IMR-90 (cell line): ENCODE results near the gene HEPH. TPM values are rescaled to one million over a fixed set of nuclear protein-coding genes. Genes with fewer than 3 reads are reported as not detected.

Experiments
- ATAC-seq: fragments of 200-7000 bp; cut with Tn5 transposase; 2 replicates; pipeline ENCODE4 v1.9.1; 2020; ENCODE audit warnings: low read depth, mild to moderate bottlenecking, moderate library complexity
- BruUV-seq: library from RNA; stranded (reverse); fragments of 400-500 nt; replicated peaks from 2 replicates; lab custom pipeline; 2021; lab: Mats Ljungman, UMichigan
- CTCF ChIA-PET: fragments of 300-600 bp; formaldehyde crosslinking; extraction: SDS; loops from one replicate; lab custom pipeline; 2021; ENCODE audit warnings: antibody characterized with exemption; lab: Yijun Ruan, JAX
- POLR2A ChIA-PET: fragments of 300-600 bp; sonication (Branson Sonifier 250); formaldehyde crosslinking; loops from one replicate; lab custom pipeline; 2022; ENCODE audit warnings: antibody characterized with exemption; ENCODE audit not compliant: unreplicated experiment; lab: Charles Lee
- DNase-seq: peaks from one replicate; pipeline ENCODE4 v3.0.0; 2013
- H2AFZ ChIP-seq: replicated peaks from 2 replicates; pipeline ENCODE3; 2013; ENCODE audit warnings: low read length, mild to moderate bottlenecking; ENCODE audit not compliant: poor library complexity
- H2AK5ac ChIP-seq: 2 replicates; pipeline ENCODE4 v1.6.1; 2013; ENCODE audit warnings: low read depth, low read length, inconsistent platforms
- H2AK9ac ChIP-seq: replicated peaks from 2 replicates; pipeline ENCODE3; 2013; ENCODE audit warnings: mild to moderate bottlenecking, low read depth, low read length, moderate library complexity; ENCODE audit not compliant: poor library complexity
- H2BK120ac ChIP-seq: 2 replicates; pipeline ENCODE4 v1.6.1; 2013; ENCODE audit warnings: low read depth, low read length, inconsistent platforms
- H2BK15ac ChIP-seq: 3 replicates; pipeline ENCODE4 v1.6.1; 2013; ENCODE audit warnings: low read depth, low read length, inconsistent platforms
- H2BK20ac ChIP-seq: 2 replicates; pipeline ENCODE4 v1.6.1; 2013; ENCODE audit warnings: low read depth, mild to moderate bottlenecking, inconsistent platforms, low read length, moderate library complexity
- H2BK5ac ChIP-seq: 2 replicates; pipeline ENCODE4 v1.6.1; 2013; ENCODE audit warnings: mild to moderate bottlenecking, low read depth, low read length, inconsistent platforms; ENCODE audit not compliant: poor library complexity, severe bottlenecking
- H3K14ac ChIP-seq: replicated peaks from 2 replicates; pipeline ENCODE4 v1.6.1; 2013; ENCODE audit warnings: low read depth, low read length, inconsistent platforms
- H3K18ac ChIP-seq: 2 replicates; pipeline ENCODE4 v1.6.1; 2013; ENCODE audit warnings: low read depth, low read length, control low read depth
- H3K23ac ChIP-seq: 2 replicates; pipeline ENCODE4 v1.6.1; 2013; ENCODE audit warnings: low read depth, low read length, inconsistent platforms
- H3K27ac ChIP-seq: 2 replicates; pipeline ENCODE4 v1.5.1; 2013; ENCODE audit warnings: mild to moderate bottlenecking, control low read depth, low read length; ENCODE audit not compliant: insufficient read depth
- H3K27me3 ChIP-seq: 2 replicates; pipeline ENCODE4 v1.6.1; 2013; ENCODE audit warnings: low read length; ENCODE audit not compliant: control insufficient read depth, insufficient read depth
- H3K36me3 ChIP-seq: 2 replicates; pipeline ENCODE4 v1.6.1; 2013; ENCODE audit warnings: low read length, mixed read lengths; ENCODE audit not compliant: control insufficient read depth, insufficient read depth
- H3K4ac ChIP-seq: 2 replicates; pipeline ENCODE4 v1.6.1; 2013; ENCODE audit warnings: low read depth, low read length, inconsistent platforms
- H3K4me1 ChIP-seq: 2 replicates; pipeline ENCODE4 v1.6.1; 2013; ENCODE audit warnings: low read length, mixed read lengths; ENCODE audit not compliant: control insufficient read depth, insufficient read depth
- H3K4me2 ChIP-seq: 2 replicates; pipeline ENCODE4 v1.6.1; 2013; ENCODE audit warnings: low read depth, mild to moderate bottlenecking, control low read depth, low read length, moderate library complexity
- H3K4me3 ChIP-seq: 2 replicates; pipeline ENCODE4 v1.5.1; 2013; ENCODE audit warnings: low read depth, mild to moderate bottlenecking, control low read depth, low read length, moderate library complexity; ENCODE audit not compliant: insufficient read depth
- H3K56ac ChIP-seq: 2 replicates; pipeline ENCODE4 v1.6.1; 2013; ENCODE audit warnings: low read length, inconsistent platforms; ENCODE audit not compliant: insufficient read depth; ENCODE audit errors: extremely low read depth
- H3K79me1 ChIP-seq, 2 experiments: 2 replicates each; pipeline ENCODE4 v1.6.1; 2013; ENCODE audit warnings: low read length in 2 of 2, inconsistent platforms in 1 of 2, low read depth in 1 of 2
- H3K9ac ChIP-seq: 2 replicates; pipeline ENCODE4 v1.6.1; 2013; ENCODE audit warnings: low read depth, low read length, control low read depth
- H3K9me1 ChIP-seq: 2 replicates; pipeline ENCODE4 v1.6.1; 2013; ENCODE audit warnings: low read length, inconsistent platforms; ENCODE audit not compliant: insufficient read depth
- H3K9me3 ChIP-seq: 2 replicates; pipeline ENCODE4 v1.6.1; 2013; ENCODE audit warnings: low read length; ENCODE audit not compliant: control insufficient read depth, insufficient read depth
- H4K20me1 ChIP-seq: 2 replicates; pipeline ENCODE4 v1.6.1; 2013; ENCODE audit warnings: low read length, inconsistent platforms; ENCODE audit not compliant: insufficient read depth
- H4K5ac ChIP-seq: 2 replicates; pipeline ENCODE4 v1.6.1; 2013; ENCODE audit warnings: mild to moderate bottlenecking, low read depth, low read length, control low read depth
- H4K8ac ChIP-seq, 2 experiments: 2 replicates each; pipeline ENCODE4 v1.6.1; 2013; ENCODE audit warnings: low read depth in 2 of 2, low read length in 2 of 2, control low read depth in 1 of 2, inconsistent platforms in 1 of 2
- H4K91ac ChIP-seq: 2 replicates; pipeline ENCODE4 v1.6.1; 2013; ENCODE audit warnings: low read depth, low read length, inconsistent platforms; ENCODE audit not compliant: insufficient read depth
- CEBPB ChIP-seq: IDR thresholded peaks from 2 replicates; pipeline ENCODE4 v1.6.1; 2012; ENCODE audit warnings: low read depth, low read length, improper control_type of control experiment
- CHD1 ChIP-seq: IDR thresholded peaks from 2 replicates; pipeline ENCODE4 v1.6.1; 2012; ENCODE audit warnings: low read depth, low read length, improper control_type of control experiment
- CTCF ChIP-seq: conservative IDR thresholded peaks from 2 replicates; pipeline ENCODE4 v1.5.1; 2012; ENCODE audit warnings: mild to moderate bottlenecking, low read depth, low read length, improper control_type of control experiment
- ELK1 ChIP-seq: fragments of 150-350 bp; IDR thresholded peaks from 2 replicates; pipeline ENCODE4 v1.6.1; 2016; ENCODE audit warnings: low read depth, mild to moderate bottlenecking, low read length, moderate library complexity, borderline replicate concordance
- MAFK ChIP-seq: IDR thresholded peaks from 2 replicates; pipeline ENCODE4 v1.6.1; 2012; ENCODE audit warnings: low read depth, low read length, improper control_type of control experiment
- MAZ ChIP-seq: IDR thresholded peaks from 2 replicates; pipeline ENCODE4 v1.6.1; 2012; ENCODE audit warnings: low read depth, mild to moderate bottlenecking, low read length, improper control_type of control experiment, moderate library complexity, borderline replicate concordance
- NFE2L2 ChIP-seq: fragments of 150-350 bp; IDR thresholded peaks from 2 replicates; pipeline ENCODE4 v1.6.1; 2016; ENCODE audit warnings: low read depth, mild to moderate bottlenecking, low read length
- RAD21 ChIP-seq: IDR thresholded peaks from 2 replicates; pipeline ENCODE4 v1.6.1; 2012; ENCODE audit warnings: low read length, improper control_type of control experiment
- RCOR1 ChIP-seq: IDR thresholded peaks from 2 replicates; pipeline ENCODE4 v1.6.1; 2012; ENCODE audit warnings: mild to moderate bottlenecking, low read length, improper control_type of control experiment; ENCODE audit not compliant: insufficient replicate concordance
- RFX5 ChIP-seq: IDR thresholded peaks from 2 replicates; pipeline ENCODE4 v1.8.0; 2012; ENCODE audit warnings: low read depth, mild to moderate bottlenecking, low read length, moderate library complexity
- SMC3 ChIP-seq: fragments of 150-350 bp; IDR thresholded peaks from 2 replicates; pipeline ENCODE4 v1.6.1; 2016; ENCODE audit warnings: low read depth, mild to moderate bottlenecking, antibody characterized with exemption, low read length, moderate library complexity
- USF2 ChIP-seq: fragments of 150-350 bp; IDR thresholded peaks from 2 replicates; pipeline ENCODE4 v1.6.1; 2017; ENCODE audit warnings: mild to moderate bottlenecking, antibody characterized with exemption, low read length, low read depth
- WGBS, 2 experiments: methylation state at CpG; one replicate each; pipeline versions ENCODE4 v1.1.5 to v1.1.7; 2013; ENCODE audit warnings: missing lambda C conversion rate in 2 of 2; ENCODE audit not compliant: insufficient read length in 1 of 2; ENCODE audit errors: extremely low coverage in 2 of 2; 5-methylcytosine and 5-hydroxymethylcytosine counted together
- dilution Hi-C: fragments of 300-500 bp; cut with HindIII; formaldehyde crosslinking; loops from one replicate; pipeline ENCODE4 v1.14.3; 2018; ENCODE audit warnings: low sequenced_read_pairs; ENCODE audit not compliant: unreplicated experiment
- in situ Hi-C: fragments of 300-500 bp; cut with MboI; formaldehyde crosslinking; loops from 3 replicates; pipeline ENCODE4 v1.14.3; 2019; ENCODE audit warnings: low sequenced_read_pairs, inconsistent platforms, mixed read lengths
- intact Hi-C: fragments of 100-400 bp; cut with micrococcal nuclease; formaldehyde crosslinking; loops from 2 replicates; pipeline ENCODE4 v1.10.0; 2022
- polyA plus RNA-seq, 3 experiments: library from polyadenylated mRNA; depleted of rRNA; stranded (reverse); fragments of >200 nt; gene quantifications; 2 replicates each; pipeline ENCODE4 v1.2.3, GENCODE V29; 2012; ENCODE audit warnings: low replicate concordance in 1 of 3
- total RNA-seq: library from RNA; depleted of rRNA; stranded (reverse); fragments of >200 nt; gene quantifications from 2 replicates; pipeline ENCODE4 v1.2.3, GENCODE V29; 2012

The HEPH gene
- total and polyA plus RNA-seq, 2 of the 4 experiments (the other 2 are of a cell fraction) = 23.5 to 29.5 TPM

GRCh38 chrX:66203114-66203513 is 39.1 kb downstream of the HEPH start:
- Histone ChIP-seq H3K79me1 (no peaks in the 10 kb centered on the region), H2BK20ac (no peak overlapping the region), H2AK5ac (no peak overlapping the region), H4K20me1 (no peaks in the 10 kb centered on the region), H3K4me2 (no peak overlapping the region), H3K9ac (no peak overlapping the region), H3K23ac (no peak overlapping the region), H3K36me3 (no peaks in the 10 kb centered on the region), H4K8ac (no peak overlapping the region), H2BK120ac (no peak overlapping the region), H3K14ac (no peak overlapping the region), H3K4me1 (no peaks in the 10 kb centered on the region), H3K27me3 (no peaks in the 10 kb centered on the region), H4K91ac (no peak overlapping the region), H3K56ac (no peak overlapping the region), H3K18ac (no peak overlapping the region), H4K5ac (no peak overlapping the region), H3K9me3 (no peaks in the 10 kb centered on the region), H2BK5ac (no peak overlapping the region), H3K4ac (no peak overlapping the region), H3K4me3 (no peak overlapping the region), H3K27ac (no peak overlapping the region), H2AK9ac (no peak overlapping the region), H2AFZ (no peak overlapping the region), H3K9me1 (no peaks in the 10 kb centered on the region), H2BK15ac (no peak overlapping the region)
- ChIA-PET POLR2A (no interaction called here), CTCF (interaction anchor here (2.7 kb wide), 1 partner anchor 526 kb away, joined by 11 read pairs; no protein-coding TSS in a partner anchor)
- TF ChIP-seq MAZ = no peak
- TF ChIP-seq NFE2L2 = no peak
- no peak for TF ChIP-seq USF2
- TF ChIP-seq RCOR1 = no peak
- TF ChIP-seq RAD21 = no peak
- TF ChIP-seq SMC3 = no peak
- no peak for TF ChIP-seq RFX5
- no peak for TF ChIP-seq ELK1
- TF ChIP-seq CEBPB = no peak
- TF ChIP-seq CTCF = no peak
- no peak for TF ChIP-seq CHD1
- TF ChIP-seq MAFK = no peak
- ATAC-seq (no peak), DNase-seq (no peak)
- dilution Hi-C loops = no loop called here
- in situ Hi-C loops = no loop called here
- intact Hi-C loops = no loop called here
- no TSS peak for BruUV-seq
- 60% methylated on average over 1 of the region's 5 CpGs; no CpG with 5 or more reads in 1 of the 2 experiments for WGBS, 2 experiments
